HepG2 (cell line): ENCODE results near the gene PCGF6. TPM values are rescaled to one million over a fixed set of nuclear protein-coding genes. Genes with fewer than 3 reads are reported as not detected.

Experiments
- ARHGAP35 ChIP-seq: sonication (generic); formaldehyde crosslinking; IDR thresholded peaks from 2 replicates; pipeline ENCODE4 v1.9.0; 2022; ENCODE audit warnings: mild to moderate bottlenecking, inconsistent platforms, moderate library complexity, missing genetic modification reagents, borderline replicate concordance
- ARID2 ChIP-seq: sonication (generic); formaldehyde crosslinking; IDR thresholded peaks from 2 replicates; pipeline ENCODE4 v1.8.1; 2022; ENCODE audit warnings: mild to moderate bottlenecking, missing genetic modification reagents, borderline replicate concordance
- NRL ChIP-seq: sonication (generic); formaldehyde crosslinking; IDR thresholded peaks from 2 replicates; pipeline ENCODE4 v1.5.0; 2020; ENCODE audit warnings: missing genetic modification reagents, mild to moderate bottlenecking, moderate library complexity, borderline replicate concordance
- POLR2A ChIP-seq, 2 experiments: IDR thresholded peaks; 2 replicates each; pipeline ENCODE4 v1.6.1; 2011; ENCODE audit warnings: low read depth in 2 of 2, low read length in 2 of 2, mild to moderate bottlenecking in 1 of 2, moderate library complexity in 1 of 2; ENCODE audit not compliant: insufficient read depth in 1 of 2
- YY1 ChIP-seq: IDR thresholded peaks from 2 replicates; pipeline ENCODE4 v1.6.1; 2011; ENCODE audit warnings: low read length, low read depth, moderate library complexity, mild to moderate bottlenecking; ENCODE audit not compliant: insufficient read depth, insufficient replicate concordance
- ZNF232 ChIP-seq: sonication (generic); formaldehyde crosslinking; IDR thresholded peaks from 2 replicates; pipeline ENCODE4 v1.4.0; 2020; ENCODE audit warnings: missing genetic modification reagents, borderline replicate concordance
- ZNF331 ChIP-seq: sonication (generic); formaldehyde crosslinking; IDR thresholded peaks from 2 replicates; pipeline ENCODE4 v1.4.0; 2020; ENCODE audit warnings: missing genetic modification reagents
- ZNF33A ChIP-seq: sonication (generic); formaldehyde crosslinking; IDR thresholded peaks from 2 replicates; pipeline ENCODE4 v1.5.1; 2020; ENCODE audit warnings: missing genetic modification reagents, mild to moderate bottlenecking, moderate library complexity, borderline replicate concordance
- ZNF776 ChIP-seq: sonication (generic); formaldehyde crosslinking; IDR thresholded peaks from 2 replicates; pipeline ENCODE4 v1.4.0; 2020; ENCODE audit warnings: mild to moderate bottlenecking, missing genetic modification reagents
- polyA plus RNA-seq, 8 experiments: library from polyadenylated mRNA; depleted of rRNA in 3 of 8; stranded (reverse) in 7 of 8; unstranded in 1 of 8; fragments of >200 nt; fragmentation: Illumina TruSeq in 4 of 8; extraction: Trizol in 4 of 8; gene quantifications; 2 replicates each; pipeline versions ENCODE4 v1.2.1 to v1.2.3, GENCODE V29; 2011 to 2016; ENCODE audit warnings: low read depth in 4 of 8, missing spikeins in 1 of 8, mixed read lengths in 1 of 8; ENCODE audit not compliant: insufficient read depth in 1 of 8
- total RNA-seq, 5 experiments: library from RNA; depleted of rRNA; stranded (reverse); fragments of >200 nt; fragmentation: Illumina TruSeq; extraction: Trizol; gene quantifications; 2 replicates each; pipeline ENCODE4 v1.2.3, GENCODE V29; 2016; ENCODE audit warnings: low read depth in 1 of 5
- TF ChIP-seq, protein P1 (sequence below): sonication (generic); formaldehyde crosslinking; IDR thresholded peaks from 2 replicates; pipeline ENCODE4 v1.4.0; 2020; ENCODE audit warnings: mild to moderate bottlenecking, missing genetic modification reagents, borderline replicate concordance
- TF ChIP-seq, protein P2 (sequence below): IDR thresholded peaks from 2 replicates; pipeline ENCODE4 v1.6.1; 2016; ENCODE audit warnings: low read depth, control low read depth
- TF ChIP-seq, protein P3 (sequence below): IDR thresholded peaks from 2 replicates; pipeline ENCODE4 v1.6.1; 2016; ENCODE audit warnings: missing genetic modification reagents, missing compliant biosample characterization
- TF ChIP-seq, protein P4 (sequence below): sonication (generic); formaldehyde crosslinking; IDR thresholded peaks from 2 replicates; pipeline ENCODE4 v1.4.0; 2020; ENCODE audit warnings: missing genetic modification reagents
- TF ChIP-seq, protein P5 (sequence below): sonication (generic); formaldehyde crosslinking; IDR thresholded peaks from 2 replicates; pipeline ENCODE4 v1.4.0; 2020; ENCODE audit warnings: missing genetic modification reagents

PCGF6 gene
- total and polyA plus RNA-seq, 2 of the 13 experiments (the other 11 are each of a cell fraction or from before 2014, with no cell fraction given), result 5.2 to 19.4 TPM

DNA sequence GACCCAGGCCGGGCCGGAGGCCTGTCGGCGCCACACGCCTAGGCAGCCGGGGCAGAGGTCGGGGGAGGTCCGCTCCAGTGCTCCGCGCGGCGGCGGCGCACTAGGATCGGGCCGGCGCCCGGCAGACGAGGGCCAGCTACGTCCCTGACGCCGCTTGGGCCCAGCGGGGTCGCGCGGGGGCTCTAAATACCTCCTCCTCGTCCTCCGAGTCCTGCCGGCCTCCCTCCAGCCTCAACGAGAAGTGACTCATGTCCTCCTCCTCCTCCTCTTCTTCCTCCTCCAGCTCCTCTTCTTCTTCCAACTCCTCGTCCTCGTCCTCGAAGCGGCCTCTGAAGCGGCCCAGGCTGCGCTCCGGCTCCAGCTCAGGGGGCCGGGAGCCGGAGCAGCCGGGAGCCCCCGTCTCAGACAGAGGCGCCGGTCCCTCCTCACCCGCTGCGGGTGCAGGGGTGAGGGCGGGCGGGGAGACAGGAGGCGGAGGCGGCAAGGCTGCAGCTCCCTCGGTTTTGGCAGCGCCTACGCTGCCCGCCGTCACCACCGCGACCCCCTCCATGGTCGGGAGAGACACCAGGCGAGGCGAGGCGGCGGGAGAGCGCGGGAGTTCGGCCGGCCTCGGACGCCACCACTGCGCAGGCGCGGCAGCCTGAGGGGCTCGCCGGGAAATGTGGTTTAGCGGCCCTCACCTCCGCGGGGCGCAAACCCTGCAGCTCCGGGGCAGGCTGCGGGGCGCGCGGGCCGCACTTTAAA is at the start of gene PCGF6 (continued):
- TF ChIP-seq YY1 (peak; percentile 75), NRL (0 out of 2 replicates have a peak, but pooled peaks have one; percentile 24), ARHGAP35 (no peak), ZNF776 (CRISPR knock-in tag) (peak; percentile 41; the same call in 1 of the 2 replicates), ZNF33A (no peak), POLR2A (IDR thresholded peaks at IDR 0.05; ENCODE audit: insufficient read depth in 1 of 2, low read depth in 2 of 2, low read length in 2 of 2) (peak in 1 of 2 experiments; percentile 74; a peak in 3 of 4 replicates), ZNF232 (CRISPR knock-in tag) (no peak), ARID2 (CRISPR knock-in tag) (no peak), ZNF331 (CRISPR knock-in tag) (peak; percentile 24; the same call in 1 of the 2 replicates)
- TF ChIP-seq, protein P1, sequence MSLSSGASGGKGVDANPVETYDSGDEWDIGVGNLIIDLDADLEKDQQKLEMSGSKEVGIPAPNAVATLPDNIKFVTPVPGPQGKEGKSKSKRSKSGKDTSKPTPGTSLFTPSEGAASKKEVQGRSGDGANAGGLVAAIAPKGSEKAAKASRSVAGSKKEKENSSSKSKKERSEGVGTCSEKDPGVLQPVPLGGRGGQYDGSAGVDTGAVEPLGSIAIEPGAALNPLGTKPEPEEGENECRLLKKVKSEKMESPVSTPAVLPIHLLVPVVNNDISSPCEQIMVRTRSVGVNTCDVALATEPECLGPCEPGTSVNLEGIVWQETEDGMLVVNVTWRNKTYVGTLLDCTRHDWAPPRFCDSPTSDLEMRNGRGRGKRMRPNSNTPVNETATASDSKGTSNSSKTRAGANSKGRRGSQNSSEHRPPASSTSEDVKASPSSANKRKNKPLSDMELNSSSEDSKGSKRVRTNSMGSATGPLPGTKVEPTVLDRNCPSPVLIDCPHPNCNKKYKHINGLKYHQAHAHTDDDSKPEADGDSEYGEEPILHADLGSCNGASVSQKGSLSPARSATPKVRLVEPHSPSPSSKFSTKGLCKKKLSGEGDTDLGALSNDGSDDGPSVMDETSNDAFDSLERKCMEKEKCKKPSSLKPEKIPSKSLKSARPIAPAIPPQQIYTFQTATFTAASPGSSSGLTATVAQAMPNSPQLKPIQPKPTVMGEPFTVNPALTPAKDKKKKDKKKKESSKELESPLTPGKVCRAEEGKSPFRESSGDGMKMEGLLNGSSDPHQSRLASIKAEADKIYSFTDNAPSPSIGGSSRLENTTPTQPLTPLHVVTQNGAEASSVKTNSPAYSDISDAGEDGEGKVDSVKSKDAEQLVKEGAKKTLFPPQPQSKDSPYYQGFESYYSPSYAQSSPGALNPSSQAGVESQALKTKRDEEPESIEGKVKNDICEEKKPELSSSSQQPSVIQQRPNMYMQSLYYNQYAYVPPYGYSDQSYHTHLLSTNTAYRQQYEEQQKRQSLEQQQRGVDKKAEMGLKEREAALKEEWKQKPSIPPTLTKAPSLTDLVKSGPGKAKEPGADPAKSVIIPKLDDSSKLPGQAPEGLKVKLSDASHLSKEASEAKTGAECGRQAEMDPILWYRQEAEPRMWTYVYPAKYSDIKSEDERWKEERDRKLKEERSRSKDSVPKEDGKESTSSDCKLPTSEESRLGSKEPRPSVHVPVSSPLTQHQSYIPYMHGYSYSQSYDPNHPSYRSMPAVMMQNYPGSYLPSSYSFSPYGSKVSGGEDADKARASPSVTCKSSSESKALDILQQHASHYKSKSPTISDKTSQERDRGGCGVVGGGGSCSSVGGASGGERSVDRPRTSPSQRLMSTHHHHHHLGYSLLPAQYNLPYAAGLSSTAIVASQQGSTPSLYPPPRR, result no peak
- TF ChIP-seq, protein P2, sequence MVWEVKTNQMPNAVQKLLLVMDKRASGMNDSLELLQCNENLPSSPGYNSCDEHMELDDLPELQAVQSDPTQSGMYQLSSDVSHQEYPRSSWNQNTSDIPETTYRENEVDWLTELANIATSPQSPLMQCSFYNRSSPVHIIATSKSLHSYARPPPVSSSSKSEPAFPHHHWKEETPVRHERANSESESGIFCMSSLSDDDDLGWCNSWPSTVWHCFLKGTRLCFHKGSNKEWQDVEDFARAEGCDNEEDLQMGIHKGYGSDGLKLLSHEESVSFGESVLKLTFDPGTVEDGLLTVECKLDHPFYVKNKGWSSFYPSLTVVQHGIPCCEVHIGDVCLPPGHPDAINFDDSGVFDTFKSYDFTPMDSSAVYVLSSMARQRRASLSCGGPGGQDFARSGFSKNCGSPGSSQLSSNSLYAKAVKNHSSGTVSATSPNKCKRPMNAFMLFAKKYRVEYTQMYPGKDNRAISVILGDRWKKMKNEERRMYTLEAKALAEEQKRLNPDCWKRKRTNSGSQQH (CRISPR knock-in tag), result peak; percentile 66; the same call in 1 of the 2 replicates
- TF ChIP-seq, protein P3, sequence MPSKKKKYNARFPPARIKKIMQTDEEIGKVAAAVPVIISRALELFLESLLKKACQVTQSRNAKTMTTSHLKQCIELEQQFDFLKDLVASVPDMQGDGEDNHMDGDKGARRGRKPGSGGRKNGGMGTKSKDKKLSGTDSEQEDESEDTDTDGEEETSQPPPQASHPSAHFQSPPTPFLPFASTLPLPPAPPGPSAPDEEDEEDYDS, result 0 out of 2 replicates have a peak, but pooled peaks have one; percentile 42
- TF ChIP-seq, protein P4, sequence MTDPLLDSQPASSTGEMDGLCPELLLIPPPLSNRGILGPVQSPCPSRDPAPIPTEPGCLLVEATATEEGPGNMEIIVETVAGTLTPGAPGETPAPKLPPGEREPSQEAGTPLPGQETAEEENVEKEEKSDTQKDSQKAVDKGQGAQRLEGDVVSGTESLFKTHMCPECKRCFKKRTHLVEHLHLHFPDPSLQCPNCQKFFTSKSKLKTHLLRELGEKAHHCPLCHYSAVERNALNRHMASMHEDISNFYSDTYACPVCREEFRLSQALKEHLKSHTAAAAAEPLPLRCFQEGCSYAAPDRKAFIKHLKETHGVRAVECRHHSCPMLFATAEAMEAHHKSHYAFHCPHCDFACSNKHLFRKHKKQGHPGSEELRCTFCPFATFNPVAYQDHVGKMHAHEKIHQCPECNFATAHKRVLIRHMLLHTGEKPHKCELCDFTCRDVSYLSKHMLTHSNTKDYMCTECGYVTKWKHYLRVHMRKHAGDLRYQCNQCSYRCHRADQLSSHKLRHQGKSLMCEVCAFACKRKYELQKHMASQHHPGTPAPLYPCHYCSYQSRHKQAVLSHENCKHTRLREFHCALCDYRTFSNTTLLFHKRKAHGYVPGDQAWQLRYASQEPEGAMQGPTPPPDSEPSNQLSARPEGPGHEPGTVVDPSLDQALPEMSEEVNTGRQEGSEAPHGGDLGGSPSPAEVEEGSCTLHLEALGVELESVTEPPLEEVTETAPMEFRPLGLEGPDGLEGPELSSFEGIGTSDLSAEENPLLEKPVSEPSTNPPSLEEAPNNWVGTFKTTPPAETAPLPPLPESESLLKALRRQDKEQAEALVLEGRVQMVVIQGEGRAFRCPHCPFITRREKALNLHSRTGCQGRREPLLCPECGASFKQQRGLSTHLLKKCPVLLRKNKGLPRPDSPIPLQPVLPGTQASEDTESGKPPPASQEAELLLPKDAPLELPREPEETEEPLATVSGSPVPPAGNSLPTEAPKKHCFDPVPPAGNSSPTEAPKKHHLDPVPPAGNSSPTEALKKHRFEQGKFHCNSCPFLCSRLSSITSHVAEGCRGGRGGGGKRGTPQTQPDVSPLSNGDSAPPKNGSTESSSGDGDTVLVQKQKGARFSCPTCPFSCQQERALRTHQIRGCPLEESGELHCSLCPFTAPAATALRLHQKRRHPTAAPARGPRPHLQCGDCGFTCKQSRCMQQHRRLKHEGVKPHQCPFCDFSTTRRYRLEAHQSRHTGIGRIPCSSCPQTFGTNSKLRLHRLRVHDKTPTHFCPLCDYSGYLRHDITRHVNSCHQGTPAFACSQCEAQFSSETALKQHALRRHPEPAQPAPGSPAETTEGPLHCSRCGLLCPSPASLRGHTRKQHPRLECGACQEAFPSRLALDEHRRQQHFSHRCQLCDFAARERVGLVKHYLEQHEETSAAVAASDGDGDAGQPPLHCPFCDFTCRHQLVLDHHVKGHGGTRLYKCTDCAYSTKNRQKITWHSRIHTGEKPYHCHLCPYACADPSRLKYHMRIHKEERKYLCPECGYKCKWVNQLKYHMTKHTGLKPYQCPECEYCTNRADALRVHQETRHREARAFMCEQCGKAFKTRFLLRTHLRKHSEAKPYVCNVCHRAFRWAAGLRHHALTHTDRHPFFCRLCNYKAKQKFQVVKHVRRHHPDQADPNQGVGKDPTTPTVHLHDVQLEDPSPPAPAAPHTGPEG (CRISPR knock-in tag), result peak; percentile 50; the same call in 1 of the 2 replicates
- TF ChIP-seq, protein P5, sequence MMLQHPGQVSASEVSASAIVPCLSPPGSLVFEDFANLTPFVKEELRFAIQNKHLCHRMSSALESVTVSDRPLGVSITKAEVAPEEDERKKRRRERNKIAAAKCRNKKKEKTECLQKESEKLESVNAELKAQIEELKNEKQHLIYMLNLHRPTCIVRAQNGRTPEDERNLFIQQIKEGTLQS (CRISPR knock-in tag), result peak; percentile 20; the same call in 1 of the 2 replicates
